Left lung (tissue), 10 donors: ENCODE data around the gene TRAF2. TPM values are rescaled to one million over a fixed set of nuclear protein-coding genes. Genes with fewer than 3 reads are reported as not detected.

ENCODE experiments used
- ATAC-seq: fragments of 200-7000 bp; cut with Tn5 transposase; one replicate; pipeline ENCODE4 v1.9.1; 2020; ENCODE audit warnings: moderate library complexity
- DNase-seq, 4 donors: peaks; one replicate each; pipeline ENCODE4 v3.0.0-alpha.2; 2013 to 2020
- H3K27ac ChIP-seq, 2 donors: fragments of 200-600 bp; sonication (generic) in 1 of 2; one replicate each; pipeline versions ENCODE4 v1.5.0 to v1.8.0; 2020 to 2021
- H3K27me3 ChIP-seq, 2 donors: fragments of 200-600 bp; sonication (generic) in 1 of 2; one replicate each; pipeline versions ENCODE4 v1.5.0 to v1.8.0; 2020 to 2021
- H3K36me3 ChIP-seq, 2 donors: fragments of 200-600 bp; sonication (generic) in 1 of 2; one replicate each; pipeline versions ENCODE4 v1.5.0 to v1.8.0; 2020 to 2021
- H3K4me1 ChIP-seq, 2 donors: fragments of 200-600 bp; one replicate each; pipeline ENCODE4 v1.8.0; 2021
- H3K4me3 ChIP-seq, 2 donors: fragments of 200-600 bp; sonication (generic) in 1 of 2; one replicate each; pipeline versions ENCODE4 v1.5.0 to v1.8.0; 2020 to 2021; ENCODE audit warnings: mild to moderate bottlenecking in 1 of 2
- H3K9me3 ChIP-seq, 2 donors: fragments of 200-600 bp; sonication (generic) in 1 of 2; one replicate each; pipeline versions ENCODE4 v1.5.0 to v1.8.0; 2020 to 2021
- intact Hi-C, 2 donors: fragments of 100-400 bp; cut with DNase I; formaldehyde crosslinking; loops; one replicate each; pipeline versions ENCODE4 v1.11.2 to v1.14.2; 2022
- polyA plus RNA-seq, 6 donors: library from polyadenylated mRNA; unstranded; fragments of 120-200 nt; gene quantifications; one replicate each; pipeline ENCODE4 v1.2.1, GENCODE V29; 2013; ENCODE audit not compliant: insufficient read length in 6 of 6
- total RNA-seq, 2 donors: library from RNA; stranded (reverse); fragmentation: NEBNext Ultra II Directional; extraction: Animal tissue kit (Norgen Biotek cat#: 25700); gene quantifications; one replicate each; pipeline ENCODE4 v1.2.1, GENCODE V29; 2021
- TF ChIP-seq, protein P1 (sequence below), 2 donors: fragments of 200-600 bp; sonication (generic) in 1 of 2; IDR thresholded peaks; one replicate each; pipeline versions ENCODE4 v1.5.0 to v1.8.0; 2021; ENCODE audit warnings: antibody characterized with exemption in 2 of 2
- donor health status: DM: no; HTN: yes; CAD: no.
- donor health status: DM: no; HTN: no; CAD: no.

TRAF2 gene
- total and polyA plus RNA-seq, 8 donors: 12.4 to 22.4 (median 15.9) TPM

DNA sequence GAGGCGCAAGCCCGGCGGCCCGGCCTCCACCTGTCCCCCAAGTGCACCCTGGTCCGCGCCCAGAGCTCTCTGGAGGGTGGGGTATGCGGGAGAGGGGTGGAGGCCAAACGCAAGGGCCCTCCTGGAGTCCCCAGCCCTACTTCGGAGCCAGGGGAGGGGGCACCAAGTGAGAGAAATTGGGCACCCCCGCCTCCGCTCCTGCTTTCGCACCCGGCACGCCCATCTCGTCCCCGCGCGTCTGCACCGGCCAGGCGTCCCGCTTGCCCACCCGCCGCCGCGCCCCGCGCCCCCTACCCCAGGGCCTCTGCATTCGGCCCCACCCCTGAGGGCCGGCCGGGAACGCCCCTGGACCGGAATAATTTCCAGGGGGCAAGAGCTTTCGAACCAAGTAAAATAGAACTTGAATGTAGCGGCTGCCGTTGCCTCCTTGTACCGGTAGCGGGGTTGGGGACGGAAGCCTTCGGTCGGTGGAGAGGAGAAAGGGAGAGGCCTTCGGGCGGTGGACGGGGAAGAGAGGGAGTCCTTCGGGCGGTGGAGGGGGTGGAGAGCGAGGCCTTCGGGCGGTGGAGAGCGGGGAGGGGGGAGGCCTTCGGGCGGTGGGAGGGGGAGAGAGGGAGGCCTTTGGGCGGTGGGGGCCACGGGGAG lies 37.8 kb upstream of the TRAF2 start:
- Histone ChIP-seq H3K9me3 (no peaks in the 10 kb centered on the region), H3K4me3 (peak overlapping the region; percentile 77 to 93), H3K27ac (peak overlapping the region; percentile 76 to 90), H3K36me3 (peaks cover 0 to 15% of the 10 kb centered on the region in 2 donors), H3K4me1 (peaks cover 26 to 55% of the 10 kb centered on the region in 2 donors), H3K27me3 (peaks cover 28 to 49% of the 10 kb centered on the region in 2 donors)
- intact Hi-C loops: no loop called here
- peak in 2 of 4 donors; percentile 36 to 53 for DNase-seq
- TF ChIP-seq, protein P1, sequence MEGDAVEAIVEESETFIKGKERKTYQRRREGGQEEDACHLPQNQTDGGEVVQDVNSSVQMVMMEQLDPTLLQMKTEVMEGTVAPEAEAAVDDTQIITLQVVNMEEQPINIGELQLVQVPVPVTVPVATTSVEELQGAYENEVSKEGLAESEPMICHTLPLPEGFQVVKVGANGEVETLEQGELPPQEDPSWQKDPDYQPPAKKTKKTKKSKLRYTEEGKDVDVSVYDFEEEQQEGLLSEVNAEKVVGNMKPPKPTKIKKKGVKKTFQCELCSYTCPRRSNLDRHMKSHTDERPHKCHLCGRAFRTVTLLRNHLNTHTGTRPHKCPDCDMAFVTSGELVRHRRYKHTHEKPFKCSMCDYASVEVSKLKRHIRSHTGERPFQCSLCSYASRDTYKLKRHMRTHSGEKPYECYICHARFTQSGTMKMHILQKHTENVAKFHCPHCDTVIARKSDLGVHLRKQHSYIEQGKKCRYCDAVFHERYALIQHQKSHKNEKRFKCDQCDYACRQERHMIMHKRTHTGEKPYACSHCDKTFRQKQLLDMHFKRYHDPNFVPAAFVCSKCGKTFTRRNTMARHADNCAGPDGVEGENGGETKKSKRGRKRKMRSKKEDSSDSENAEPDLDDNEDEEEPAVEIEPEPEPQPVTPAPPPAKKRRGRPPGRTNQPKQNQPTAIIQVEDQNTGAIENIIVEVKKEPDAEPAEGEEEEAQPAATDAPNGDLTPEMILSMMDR (IDR thresholded peaks at IDR 0.05): no peak
- peak; percentile 35 for ATAC-seq

DNA sequence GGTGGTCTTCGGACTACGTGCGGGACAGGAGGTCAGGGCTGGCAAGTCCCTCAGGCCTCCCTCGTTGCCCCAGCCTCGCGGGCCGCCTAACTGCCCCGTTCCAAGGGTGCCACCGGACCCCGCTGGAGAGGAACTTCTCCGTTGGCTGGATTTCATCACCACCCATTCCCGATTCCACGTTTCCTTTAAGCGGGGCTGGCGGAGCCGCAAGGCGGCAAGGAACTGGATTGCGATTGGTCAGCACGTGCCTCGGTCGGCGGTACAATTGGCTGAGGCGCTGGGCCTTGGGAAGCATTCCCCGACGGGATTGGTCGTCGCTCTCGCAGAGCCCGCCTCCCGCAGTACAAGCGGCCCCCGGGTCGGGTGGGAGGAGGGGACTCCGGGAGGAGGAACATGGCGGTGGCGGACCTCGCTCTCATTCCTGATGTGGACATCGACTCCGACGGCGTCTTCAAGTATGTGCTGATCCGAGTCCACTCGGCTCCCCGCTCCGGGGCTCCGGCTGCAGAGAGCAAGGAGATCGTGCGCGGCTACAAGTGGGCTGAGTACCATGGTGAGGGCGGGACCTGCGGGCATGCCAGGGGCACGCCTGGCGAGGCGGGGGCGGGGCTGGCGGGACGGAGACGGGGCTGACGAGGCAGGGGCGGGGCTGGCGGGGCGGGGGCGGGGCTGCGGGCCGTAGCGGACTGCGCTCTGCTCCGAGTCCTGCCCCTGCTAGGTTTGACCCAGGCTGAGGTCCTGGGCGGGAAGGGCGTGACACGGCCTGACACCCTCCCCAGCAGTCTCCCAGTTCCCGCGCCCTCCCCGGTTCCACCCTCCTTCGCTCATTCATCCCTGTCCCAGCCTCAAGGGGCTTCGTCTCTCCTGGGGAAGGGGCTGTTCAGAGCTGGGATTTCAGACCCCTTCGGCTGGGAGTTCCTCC lies 37.0 kb upstream of the TRAF2 start, which contains the start of gene PHPT1:
TSS of gene PHPT1 (plus strand) at position 372 of the 922 bp plus-strand sequence. CDS start at position 394, 22 bp downstream.
- no peaks in the 10 kb centered on the region for H3K9me3 ChIP-seq

DNA sequence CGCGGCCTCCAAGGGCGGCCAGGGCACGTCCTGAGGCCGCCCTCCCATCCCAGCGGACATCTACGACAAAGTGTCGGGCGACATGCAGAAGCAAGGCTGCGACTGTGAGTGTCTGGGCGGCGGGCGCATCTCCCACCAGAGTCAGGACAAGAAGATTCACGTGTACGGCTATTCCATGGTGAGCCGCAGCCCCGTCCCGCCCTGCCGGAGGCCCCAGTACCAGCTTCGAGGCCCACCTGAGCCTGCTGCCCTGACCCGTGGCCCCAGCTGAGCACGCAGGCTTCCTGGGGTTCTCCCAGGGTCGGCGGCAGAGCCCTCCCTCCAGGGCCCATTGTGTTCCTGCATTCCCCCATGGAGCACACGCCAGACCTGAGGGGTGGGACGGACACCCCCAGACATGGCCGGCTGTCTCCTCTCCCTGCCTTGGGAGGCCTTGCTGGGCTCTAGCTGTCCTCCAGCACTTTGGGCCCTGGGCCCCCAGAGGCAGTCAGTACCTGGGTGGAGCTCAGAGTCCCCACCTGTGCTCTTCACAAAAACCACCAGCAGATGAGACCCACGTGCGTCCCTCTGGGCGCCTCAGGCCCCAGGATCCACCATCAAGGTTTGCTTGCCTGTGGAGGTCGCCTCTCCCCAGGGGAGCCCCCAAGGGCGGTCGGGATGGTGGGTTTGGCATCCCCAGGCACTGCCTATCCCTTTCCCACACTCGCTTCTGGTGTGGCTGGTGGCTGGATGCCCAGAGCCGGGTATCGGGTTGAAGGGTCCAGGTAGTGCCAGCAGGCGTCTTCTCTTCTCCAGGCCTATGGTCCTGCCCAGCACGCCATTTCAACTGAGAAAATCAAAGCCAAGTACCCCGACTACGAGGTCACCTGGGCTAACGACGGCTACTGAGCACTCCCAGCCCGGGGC lies 36.1 kb upstream of the TRAF2 start:
- intact Hi-C loops: loop anchor here in 1 of 2 donors (10.0 kb wide), 1 partner anchor 85 kb away; no protein-coding TSS in a partner anchor
- H3K4me3 ChIP-seq: peak overlapping the region; percentile 77 to 93
- peaks cover 18 to 34% of the 10 kb centered on the region in 2 donors for H3K27me3 ChIP-seq
- peak overlapping the region; percentile 76 to 90 for H3K27ac ChIP-seq
- H3K9me3 ChIP-seq: no peaks in the 10 kb centered on the region
- peaks cover 0 to 15% of the 10 kb centered on the region in 2 donors for H3K36me3 ChIP-seq
- peak in 1 of 4 donors; percentile 74 for DNase-seq
- no peak for ATAC-seq
- TF ChIP-seq, protein P1 (IDR thresholded peaks at IDR 0.05): no peak
- H3K4me1 ChIP-seq: peaks cover 18 to 45% of the 10 kb centered on the region in 2 donors

More for the DNA sequence above, 37.0 kb upstream of the TRAF2 start, which contains the start of gene PHPT1:
- ATAC-seq: peak; percentile 87
- H3K27me3 ChIP-seq: peaks cover 22 to 41% of the 10 kb centered on the region in 2 donors
- peak; percentile 97 to 99 (median 99) for DNase-seq
- peaks cover 0 to 15% of the 10 kb centered on the region in 2 donors for H3K36me3 ChIP-seq
- peak within 1 kb of the TSS; percentile 77 to 93 for H3K4me3 ChIP-seq
- TF ChIP-seq, protein P1 (IDR thresholded peaks at IDR 0.05): no peak
- H3K4me1 ChIP-seq: peaks cover 19 to 47% of the 10 kb centered on the region in 2 donors
- intact Hi-C loops: no loop called here
- peak within 1 kb of the TSS; percentile 76 to 90 for H3K27ac ChIP-seq

DNA sequence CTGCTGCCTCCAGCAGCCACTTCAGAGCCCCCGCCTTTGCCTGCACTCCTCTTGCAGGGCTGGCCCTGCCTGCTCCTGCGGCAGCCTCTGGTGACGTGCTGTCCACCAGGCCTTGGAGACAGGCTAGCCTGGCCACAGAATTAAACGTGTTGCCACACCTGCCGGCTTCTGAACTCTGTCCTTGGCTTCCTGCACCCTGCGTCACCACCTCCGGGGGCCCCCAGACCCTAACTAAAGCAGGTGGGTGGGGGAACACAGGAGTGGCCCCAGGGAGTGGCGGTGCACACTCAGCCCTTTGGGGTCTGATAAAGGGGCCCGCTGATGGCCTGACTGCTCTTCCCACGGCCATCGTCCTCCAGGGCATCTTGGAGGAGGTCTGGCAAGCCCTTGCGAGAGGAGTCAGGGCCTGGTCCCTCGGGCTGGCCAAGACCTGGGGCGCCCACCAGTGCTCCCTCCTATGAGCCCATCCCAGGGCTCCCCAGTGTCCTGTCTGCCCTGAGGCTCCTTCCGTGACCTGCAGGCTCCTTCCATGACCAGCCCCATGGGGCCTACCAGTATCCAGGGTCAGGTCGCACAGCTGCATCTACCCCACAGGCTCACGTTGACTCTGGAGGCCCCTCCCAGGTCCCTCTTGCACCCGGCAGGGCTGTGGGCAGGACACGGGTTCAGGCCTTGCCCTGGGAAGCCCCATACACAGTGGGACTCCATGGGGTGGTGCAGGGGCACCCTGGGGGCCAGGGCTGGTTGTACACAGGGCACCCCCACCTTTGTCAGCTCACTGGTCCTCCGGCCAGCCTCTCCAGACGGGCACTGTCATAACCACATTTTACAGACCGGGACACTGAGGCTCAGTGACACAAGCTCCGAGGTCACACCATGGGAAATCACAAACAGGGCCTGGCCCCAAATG lies 35.2 kb upstream of the TRAF2 start:
- no peak overlapping the region for H3K4me3 ChIP-seq
- H3K4me1 ChIP-seq: peaks cover 18 to 40% of the 10 kb centered on the region in 2 donors
- intact Hi-C loops: loop anchor here in 1 of 2 donors (10.0 kb wide), 1 partner anchor 84 kb away; no protein-coding TSS in a partner anchor
- DNase-seq: peak in 1 of 4 donors; percentile 73
- H3K27me3 ChIP-seq: peaks cover 11 to 25% of the 10 kb centered on the region in 2 donors
- no peaks in the 10 kb centered on the region for H3K9me3 ChIP-seq
- TF ChIP-seq, protein P1 (IDR thresholded peaks at IDR 0.05): no peak
- no peak overlapping the region for H3K27ac ChIP-seq
- peaks cover 0 to 15% of the 10 kb centered on the region in 2 donors for H3K36me3 ChIP-seq
- ATAC-seq: no peak
